Fibroblast of the aortic adventitia (primary cell): Measurements from ENCODE around the gene RRAGB. TPM values are rescaled to one million over a fixed set of nuclear protein-coding genes. Genes with fewer than 3 reads are reported as not detected.

ENCODE experiments used
- DNase-seq: peaks from one replicate; pipeline ENCODE4 v3.0.0-alpha.2; 2010; ENCODE audit warnings: low read depth
- H3K4me3 ChIP-seq: 2 replicates; pipeline ENCODE4 v1.5.1; 2011; ENCODE audit warnings: low read depth, mild to moderate bottlenecking, control low read depth, low read length, moderate library complexity
- total RNA-seq: library from RNA; depleted of rRNA; stranded (reverse); fragments of >200 nt; gene quantifications from 2 replicates; pipeline ENCODE4 v1.2.3, GENCODE V29; 2012; ENCODE audit warnings: low replicate concordance
- TF ChIP-seq, protein P1 (sequence below): IDR thresholded peaks from 2 replicates; pipeline ENCODE4 v1.5.1; 2011; ENCODE audit warnings: mild to moderate bottlenecking, low read length, control low read depth, inconsistent platforms; ENCODE audit not compliant: insufficient read depth

The RRAGB gene
- total RNA-seq, 1 donor, result 16.6 TPM

DNA sequence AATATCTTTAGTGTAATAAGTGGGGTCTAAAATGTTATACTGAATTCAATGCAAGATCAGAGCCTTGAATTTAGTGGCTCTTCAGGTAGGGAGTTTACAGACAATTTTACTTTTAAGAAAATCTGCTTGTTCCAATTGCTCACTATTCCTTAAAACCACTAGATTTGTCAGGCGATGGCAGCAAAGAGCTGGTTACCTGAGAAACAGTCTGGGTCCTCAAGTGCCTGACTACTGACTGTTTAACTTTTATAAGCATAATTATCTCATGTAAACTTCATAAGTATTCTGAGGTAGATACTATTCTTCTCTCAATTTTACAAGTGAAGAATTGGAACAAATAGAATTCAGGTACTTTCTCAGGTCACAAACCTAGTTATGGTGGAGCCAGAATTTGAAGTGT lies 84.3 kb downstream of the RRAGB start:
- TF ChIP-seq, protein P1, sequence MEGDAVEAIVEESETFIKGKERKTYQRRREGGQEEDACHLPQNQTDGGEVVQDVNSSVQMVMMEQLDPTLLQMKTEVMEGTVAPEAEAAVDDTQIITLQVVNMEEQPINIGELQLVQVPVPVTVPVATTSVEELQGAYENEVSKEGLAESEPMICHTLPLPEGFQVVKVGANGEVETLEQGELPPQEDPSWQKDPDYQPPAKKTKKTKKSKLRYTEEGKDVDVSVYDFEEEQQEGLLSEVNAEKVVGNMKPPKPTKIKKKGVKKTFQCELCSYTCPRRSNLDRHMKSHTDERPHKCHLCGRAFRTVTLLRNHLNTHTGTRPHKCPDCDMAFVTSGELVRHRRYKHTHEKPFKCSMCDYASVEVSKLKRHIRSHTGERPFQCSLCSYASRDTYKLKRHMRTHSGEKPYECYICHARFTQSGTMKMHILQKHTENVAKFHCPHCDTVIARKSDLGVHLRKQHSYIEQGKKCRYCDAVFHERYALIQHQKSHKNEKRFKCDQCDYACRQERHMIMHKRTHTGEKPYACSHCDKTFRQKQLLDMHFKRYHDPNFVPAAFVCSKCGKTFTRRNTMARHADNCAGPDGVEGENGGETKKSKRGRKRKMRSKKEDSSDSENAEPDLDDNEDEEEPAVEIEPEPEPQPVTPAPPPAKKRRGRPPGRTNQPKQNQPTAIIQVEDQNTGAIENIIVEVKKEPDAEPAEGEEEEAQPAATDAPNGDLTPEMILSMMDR, result no peak
- DNase-seq, result no peak
- no peak overlapping the region for H3K4me3 ChIP-seq

Other genes with a start within 250 kb of the RRAGB start
- 2.2 and 3.8 TPM in 2 replicates for gene USP51, start 227.9 kb upstream of the RRAGB start, total RNA-seq
- gene FOXR2, start 94.3 kb upstream of the RRAGB start, total RNA-seq, result not detected in 2 replicates